HepG2 (cell line): ENCODE results near the gene SNAP29. TPM values are rescaled to one million over a fixed set of nuclear protein-coding genes. Genes with fewer than 3 reads are reported as not detected.

Experiments used
- ARNT ChIP-seq: fragments of 450-650 bp; IDR thresholded peaks from 2 replicates; pipeline ENCODE4 v1.6.1; 2017
- DBP ChIP-seq: sonication (generic); formaldehyde crosslinking; IDR thresholded peaks from 2 replicates; pipeline ENCODE4 v1.4.0; 2020; ENCODE audit warnings: missing genetic modification reagents; ENCODE audit errors: not compliant biosample characterization
- ELF4 ChIP-seq: sonication (generic); formaldehyde crosslinking; IDR thresholded peaks from 2 replicates; pipeline ENCODE4 v1.5.0; 2020; ENCODE audit warnings: missing genetic modification reagents, mild to moderate bottlenecking, moderate library complexity, borderline replicate concordance
- JARID2 ChIP-seq: sonication (generic); formaldehyde crosslinking; IDR thresholded peaks from 2 replicates; pipeline ENCODE4 v1.8.1; 2023; ENCODE audit warnings: missing genetic modification reagents, inconsistent platforms; ENCODE audit not compliant: insufficient replicate concordance
- KAT2B ChIP-seq: fragments of 150-350 bp; IDR thresholded peaks from 2 replicates; pipeline ENCODE4 v1.6.1; 2014; ENCODE audit warnings: low read depth, low read length, borderline replicate concordance
- KMT2B ChIP-seq: IDR thresholded peaks from 2 replicates; pipeline ENCODE4 v1.6.1; 2016; ENCODE audit warnings: missing genetic modification reagents, missing compliant biosample characterization
- MXD1 ChIP-seq: sonication (generic); formaldehyde crosslinking; IDR thresholded peaks from 2 replicates; pipeline ENCODE4 v1.4.0; 2020; ENCODE audit warnings: mild to moderate bottlenecking, missing genetic modification reagents
- NKX3-1 ChIP-seq: sonication (generic); formaldehyde crosslinking; IDR thresholded peaks from 2 replicates; pipeline ENCODE4 v1.5.0; 2020; ENCODE audit warnings: missing genetic modification reagents
- SIN3A ChIP-seq: IDR thresholded peaks from 2 replicates; pipeline ENCODE4 v1.6.1; 2011; ENCODE audit warnings: low read depth, mild to moderate bottlenecking, control low read depth, low read length, borderline replicate concordance
- THAP9 ChIP-seq: sonication (generic); formaldehyde crosslinking; IDR thresholded peaks from 2 replicates; pipeline ENCODE4; 2020; ENCODE audit warnings: missing genetic modification reagents, mild to moderate bottlenecking, borderline replicate concordance
- ZNF343 ChIP-seq: sonication (generic); formaldehyde crosslinking; IDR thresholded peaks from 2 replicates; pipeline ENCODE4 v1.4.0; 2020; ENCODE audit warnings: mild to moderate bottlenecking, missing genetic modification reagents
- ZNF432 ChIP-seq: sonication (generic); formaldehyde crosslinking; IDR thresholded peaks from 2 replicates; pipeline ENCODE4 v1.5.0; 2020; ENCODE audit warnings: missing genetic modification reagents, mild to moderate bottlenecking, borderline replicate concordance
- ZNF549 ChIP-seq: sonication (generic); formaldehyde crosslinking; IDR thresholded peaks from 2 replicates; pipeline ENCODE4 v1.5.0; 2020; ENCODE audit warnings: missing genetic modification reagents
- ZNF552 ChIP-seq: sonication (generic); formaldehyde crosslinking; IDR thresholded peaks from 2 replicates; pipeline ENCODE4 v1.9.0; 2022; ENCODE audit warnings: missing genetic modification reagents, mild to moderate bottlenecking, borderline replicate concordance
- ZNF747 ChIP-seq: sonication (generic); formaldehyde crosslinking; IDR thresholded peaks from 2 replicates; pipeline ENCODE4 v1.8.1; 2023; ENCODE audit warnings: missing genetic modification reagents, mild to moderate bottlenecking, borderline replicate concordance
- ZNF775 ChIP-seq: sonication (generic); formaldehyde crosslinking; IDR thresholded peaks from 2 replicates; pipeline ENCODE4 v1.4.0; 2020; ENCODE audit warnings: missing genetic modification reagents, mild to moderate bottlenecking, moderate library complexity, borderline replicate concordance
- polyA plus RNA-seq, 8 experiments: library from polyadenylated mRNA; depleted of rRNA in 3 of 8; stranded (reverse) in 7 of 8; unstranded in 1 of 8; fragments of >200 nt; fragmentation: Illumina TruSeq in 4 of 8; extraction: Trizol in 4 of 8; gene quantifications; 2 replicates each; pipeline versions ENCODE4 v1.2.1 to v1.2.3, GENCODE V29; 2011 to 2016; ENCODE audit warnings: low read depth in 4 of 8, missing spikeins in 1 of 8, mixed read lengths in 1 of 8; ENCODE audit not compliant: insufficient read depth in 1 of 8
- total RNA-seq, 5 experiments: library from RNA; depleted of rRNA; stranded (reverse); fragments of >200 nt; fragmentation: Illumina TruSeq; extraction: Trizol; gene quantifications; 2 replicates each; pipeline ENCODE4 v1.2.3, GENCODE V29; 2016; ENCODE audit warnings: low read depth in 1 of 5
- TF ChIP-seq, protein P1 (sequence below): sonication (generic); formaldehyde crosslinking; IDR thresholded peaks from 2 replicates; pipeline ENCODE4 v1.9.0; 2021; ENCODE audit warnings: missing genetic modification reagents, borderline replicate concordance
- TF ChIP-seq, protein P2 (sequence below): sonication (generic); formaldehyde crosslinking; IDR thresholded peaks from 2 replicates; pipeline ENCODE4 v1.4.0; 2020; ENCODE audit warnings: missing genetic modification reagents

The SNAP29 gene
- total and polyA plus RNA-seq, 2 of the 13 experiments (the other 11 are each of a cell fraction or from before 2014, with no cell fraction given) = 12.3 to 30.7 TPM

DNA sequence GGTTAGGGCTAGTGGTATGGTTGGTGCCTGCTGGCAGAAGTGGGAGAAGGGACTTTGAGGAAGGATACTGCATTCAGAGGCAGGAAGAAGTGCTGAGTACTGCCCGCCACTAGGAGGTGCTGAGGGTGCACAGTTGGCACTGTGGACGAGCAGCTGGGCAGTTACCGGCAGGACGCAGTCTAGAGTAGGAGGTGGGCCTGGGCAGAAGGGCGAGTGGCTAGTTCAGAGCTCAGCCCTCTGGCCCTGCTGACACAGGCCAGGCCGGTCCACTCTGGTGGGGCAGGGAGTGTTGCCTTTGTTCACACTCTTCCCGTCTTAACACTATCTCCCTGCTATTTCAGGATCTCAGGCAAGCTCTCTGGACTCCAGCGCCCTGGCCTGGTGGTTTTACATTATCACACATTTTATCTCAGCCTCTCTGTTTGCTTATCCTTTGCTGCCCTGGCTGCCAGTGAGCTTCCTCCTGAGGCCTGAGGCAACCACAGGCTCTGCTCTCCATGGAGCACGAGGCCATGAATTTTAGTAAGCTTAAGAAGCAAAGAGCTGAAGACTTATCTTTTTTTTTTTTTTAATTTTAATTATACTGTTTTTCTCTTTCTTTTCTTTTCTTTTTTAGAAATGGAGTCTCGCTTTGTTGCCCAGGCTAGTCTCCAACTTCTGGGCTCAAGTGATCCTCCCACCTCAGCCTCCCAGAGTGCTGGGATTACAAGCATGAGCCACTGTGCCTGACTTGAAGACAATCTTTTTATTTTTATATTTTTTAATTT lies 26.9 kb downstream of the SNAP29 start (continued):
- TF ChIP-seq, protein P1, sequence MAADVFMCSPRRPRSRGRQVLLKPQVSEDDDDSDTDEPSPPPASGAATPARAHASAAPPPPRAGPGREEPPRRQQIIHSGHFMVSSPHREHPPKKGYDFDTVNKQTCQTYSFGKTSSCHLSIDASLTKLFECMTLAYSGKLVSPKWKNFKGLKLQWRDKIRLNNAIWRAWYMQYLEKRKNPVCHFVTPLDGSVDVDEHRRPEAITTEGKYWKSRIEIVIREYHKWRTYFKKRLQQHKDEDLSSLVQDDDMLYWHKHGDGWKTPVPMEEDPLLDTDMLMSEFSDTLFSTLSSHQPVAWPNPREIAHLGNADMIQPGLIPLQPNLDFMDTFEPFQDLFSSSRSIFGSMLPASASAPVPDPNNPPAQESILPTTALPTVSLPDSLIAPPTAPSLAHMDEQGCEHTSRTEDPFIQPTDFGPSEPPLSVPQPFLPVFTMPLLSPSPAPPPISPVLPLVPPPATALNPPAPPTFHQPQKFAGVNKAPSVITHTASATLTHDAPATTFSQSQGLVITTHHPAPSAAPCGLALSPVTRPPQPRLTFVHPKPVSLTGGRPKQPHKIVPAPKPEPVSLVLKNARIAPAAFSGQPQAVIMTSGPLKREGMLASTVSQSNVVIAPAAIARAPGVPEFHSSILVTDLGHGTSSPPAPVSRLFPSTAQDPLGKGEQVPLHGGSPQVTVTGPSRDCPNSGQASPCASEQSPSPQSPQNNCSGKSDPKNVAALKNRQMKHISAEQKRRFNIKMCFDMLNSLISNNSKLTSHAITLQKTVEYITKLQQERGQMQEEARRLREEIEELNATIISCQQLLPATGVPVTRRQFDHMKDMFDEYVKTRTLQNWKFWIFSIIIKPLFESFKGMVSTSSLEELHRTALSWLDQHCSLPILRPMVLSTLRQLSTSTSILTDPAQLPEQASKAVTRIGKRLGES = no peak
- no peak for TF ChIP-seq ZNF432
- TF ChIP-seq KMT2B (CRISPR knock-in tag) = no peak
- TF ChIP-seq DBP = no peak
- 0 out of 2 replicates have a peak, but pooled peaks have one; percentile 46 for TF ChIP-seq SIN3A
- TF ChIP-seq ZNF775 = no peak
- no peak for TF ChIP-seq NKX3-1 (CRISPR knock-in tag)
- peak; percentile 82; the same call in 1 of the 2 replicates for TF ChIP-seq THAP9 (CRISPR knock-in tag)
- TF ChIP-seq, protein P2, sequence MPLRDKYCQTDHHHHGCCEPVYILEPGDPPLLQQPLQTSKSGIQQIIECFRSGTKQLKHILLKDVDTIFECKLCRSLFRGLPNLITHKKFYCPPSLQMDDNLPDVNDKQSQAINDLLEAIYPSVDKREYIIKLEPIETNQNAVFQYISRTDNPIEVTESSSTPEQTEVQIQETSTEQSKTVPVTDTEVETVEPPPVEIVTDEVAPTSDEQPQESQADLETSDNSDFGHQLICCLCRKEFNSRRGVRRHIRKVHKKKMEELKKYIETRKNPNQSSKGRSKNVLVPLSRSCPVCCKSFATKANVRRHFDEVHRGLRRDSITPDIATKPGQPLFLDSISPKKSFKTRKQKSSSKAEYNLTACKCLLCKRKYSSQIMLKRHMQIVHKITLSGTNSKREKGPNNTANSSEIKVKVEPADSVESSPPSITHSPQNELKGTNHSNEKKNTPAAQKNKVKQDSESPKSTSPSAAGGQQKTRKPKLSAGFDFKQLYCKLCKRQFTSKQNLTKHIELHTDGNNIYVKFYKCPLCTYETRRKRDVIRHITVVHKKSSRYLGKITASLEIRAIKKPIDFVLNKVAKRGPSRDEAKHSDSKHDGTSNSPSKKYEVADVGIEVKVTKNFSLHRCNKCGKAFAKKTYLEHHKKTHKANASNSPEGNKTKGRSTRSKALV = no peak
- TF ChIP-seq ZNF552 (CRISPR knock-in tag) = no peak
- no peak for TF ChIP-seq KAT2B
- no peak for TF ChIP-seq ARNT
- TF ChIP-seq ELF4 (CRISPR knock-in tag) = no peak
- TF ChIP-seq ZNF747 (CRISPR knock-in tag) = peak; percentile 74; the same call in 1 of the 2 replicates
- no peak for TF ChIP-seq ZNF343 (CRISPR knock-in tag)
- peak; percentile 63; the same call in 1 of the 2 replicates for TF ChIP-seq MXD1 (CRISPR knock-in tag)
- no peak for TF ChIP-seq ZNF549 (CRISPR knock-in tag)
- TF ChIP-seq JARID2 (CRISPR knock-in tag) = no peak
